GM21619 (cell line): Measurements from ENCODE around the gene SBK1.

Experiments used
- ATAC-seq: cut with Tn5 transposase; IDR thresholded peaks from one replicate; pipeline ENCODE4 v1.9.1; 2021; ENCODE audit not compliant: unreplicated experiment

The SBK1 gene

GRCh38 chr16:28304214-28304613, 11.9 kb downstream of the SBK1 start:
- ATAC-seq = no peak

- no peak for ATAC-seq
Observed at GRCh38 chr16:28307936-28308335, 15.6 kb downstream of the SBK1 start.

GRCh38 chr16:28308794-28309584, 16.7 kb downstream of the SBK1 start:
- ATAC-seq = no peak

- no peak for ATAC-seq
Observed at GRCh38 chr16:28309811-28310311, 17.5 kb downstream of the SBK1 start.

GRCh38 chr16:28310796-28311195, 18.5 kb downstream of the SBK1 start:
- no peak for ATAC-seq

- ATAC-seq = no peak
Observed at GRCh38 chr16:28311413-28311812, 19.1 kb downstream of the SBK1 start.

- no peak for ATAC-seq
Observed at GRCh38 chr16:28311913-28312312, 19.6 kb downstream of the SBK1 start.

GRCh38 chr16:28312327-28312726, 20.0 kb downstream of the SBK1 start:
- ATAC-seq = no peak

GRCh38 chr16:28313587-28313986, 21.3 kb downstream of the SBK1 start:
- no peak for ATAC-seq

- no peak for ATAC-seq
Observed at GRCh38 chr16:28316054-28316453, 23.7 kb downstream of the SBK1 start.

- no peak for ATAC-seq
Observed at GRCh38 chr16:28317040-28317880, 24.9 kb downstream of the SBK1 start.

GRCh38 chr16:28318042-28318744, 25.9 kb downstream of the SBK1 start:
- no peak for ATAC-seq

- no peak for ATAC-seq
Observed at GRCh38 chr16:28319476-28320022, 27.2 kb downstream of the SBK1 start.

GRCh38 chr16:28320023-28320561, 27.8 kb downstream of the SBK1 start:
- no peak for ATAC-seq

GRCh38 chr16:28320741-28321140, 28.4 kb downstream of the SBK1 start:
- ATAC-seq = no peak

- ATAC-seq = no peak
Observed at GRCh38 chr16:28321700-28322411, 29.5 kb downstream of the SBK1 start.

- no peak for ATAC-seq
Observed at GRCh38 chr16:28324235-28324886, 32.0 kb downstream of the SBK1 start.

GRCh38 chr16:28324887-28325279, 32.6 kb downstream of the SBK1 start:
- ATAC-seq = no peak

- no peak for ATAC-seq
Observed at GRCh38 chr16:28326881-28327610, 34.7 kb downstream of the SBK1 start.
